ENCODE data around the gene NKIRAS2. TPM values are rescaled to one million over a fixed set of nuclear protein-coding genes. Genes with fewer than 3 reads are reported as not detected.
A peak's percentile ranks its signal among the peaks of the same experiment; 100 is the strongest.

NKIRAS2 gene
- total and polyA plus RNA-seq, 2 of the 13 experiments (the other 11 are each of a cell fraction or from before 2014, with no cell fraction given), result 27.9 to 42.0 TPM

DNA sequence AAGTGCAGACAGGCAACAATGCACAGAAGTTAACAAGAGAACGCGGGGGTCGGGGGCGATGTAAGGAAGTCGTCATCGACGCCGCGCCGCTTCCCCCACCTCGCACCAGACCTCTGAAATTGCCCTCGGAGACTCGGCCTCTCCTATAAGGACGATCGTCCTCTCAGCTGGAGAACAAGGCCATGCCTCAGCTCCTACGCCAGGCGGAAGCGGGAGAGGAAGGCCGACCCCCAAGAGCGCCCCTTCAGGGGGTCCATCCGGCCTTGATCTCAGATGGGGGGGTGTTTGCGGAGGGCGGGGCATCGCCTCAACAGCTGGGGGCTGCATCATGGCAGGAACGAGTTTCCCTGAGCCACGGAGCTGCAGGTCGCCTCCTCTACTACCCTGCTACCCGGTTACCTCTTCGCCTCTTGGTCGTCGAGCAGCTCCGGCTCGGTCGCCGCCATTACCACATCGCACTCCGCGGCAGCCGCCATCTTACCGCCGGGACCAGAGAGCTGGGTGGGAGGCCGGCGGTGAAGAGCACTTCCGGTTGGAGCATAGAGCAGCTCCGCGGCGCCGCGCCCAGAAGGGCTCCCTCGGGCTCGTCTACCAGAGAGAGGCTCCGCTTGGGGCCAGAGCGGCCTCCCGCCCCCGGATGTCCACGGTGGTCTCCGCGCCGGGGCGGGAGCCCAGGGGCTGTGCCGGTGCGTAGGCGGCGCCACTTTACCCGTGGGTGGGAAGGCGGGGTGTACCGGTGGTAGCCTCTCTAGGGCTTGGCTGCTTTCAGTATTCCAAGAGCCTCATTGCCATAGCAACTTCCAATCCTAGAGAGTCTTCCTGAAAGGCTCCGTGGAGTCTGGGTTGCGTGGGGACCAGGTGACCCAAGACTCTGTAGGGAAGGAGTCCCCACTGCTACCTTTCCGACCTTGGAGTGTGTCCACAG, 2.7 kb upstream of the NKIRAS2 start, which contains the start of gene DNAJC7 (continued):
- TF ChIP-seq ZMYM2 (CRISPR knock-in tag; IDR thresholded peaks at IDR 0.05), result peak; percentile 68; the same call in 1 of the 2 replicates
- TF ChIP-seq NCOA2 (CRISPR knock-in tag; IDR thresholded peaks at IDR 0.05), result peak; percentile 61
- TF ChIP-seq SATB2 (CRISPR knock-in tag; IDR thresholded peaks at IDR 0.05), result 0 out of 2 replicates have a peak, but pooled peaks have one; percentile 57
- peak; percentile 34; the same call in 1 of the 2 replicates for TF ChIP-seq ZNF749 (CRISPR knock-in tag; IDR thresholded peaks at IDR 0.05; ENCODE audit: borderline replicate concordance)
- TF ChIP-seq NR2C2 (CRISPR knock-in tag; IDR thresholded peaks at IDR 0.05; ENCODE audit: borderline replicate concordance), result peak; percentile 89
- TF ChIP-seq, protein P1, sequence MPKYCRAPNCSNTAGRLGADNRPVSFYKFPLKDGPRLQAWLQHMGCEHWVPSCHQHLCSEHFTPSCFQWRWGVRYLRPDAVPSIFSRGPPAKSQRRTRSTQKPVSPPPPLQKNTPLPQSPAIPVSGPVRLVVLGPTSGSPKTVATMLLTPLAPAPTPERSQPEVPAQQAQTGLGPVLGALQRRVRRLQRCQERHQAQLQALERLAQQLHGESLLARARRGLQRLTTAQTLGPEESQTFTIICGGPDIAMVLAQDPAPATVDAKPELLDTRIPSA (CRISPR knock-in tag; IDR thresholded peaks at IDR 0.05; ENCODE audit: borderline replicate concordance), result peak; percentile 45; the same call in 1 of the 2 replicates
- peak; percentile 68 for TF ChIP-seq U2AF1 (optimal IDR thresholded peaks at IDR 0.05; ENCODE audit: low read depth, low read length)
- no peak for TF ChIP-seq SRSF9 (IDR thresholded peaks at IDR 0.05; ENCODE audit: borderline replicate concordance, insufficient read depth, low read depth, low read length, poor library complexity, severe bottlenecking)
- TF ChIP-seq, protein P2, sequence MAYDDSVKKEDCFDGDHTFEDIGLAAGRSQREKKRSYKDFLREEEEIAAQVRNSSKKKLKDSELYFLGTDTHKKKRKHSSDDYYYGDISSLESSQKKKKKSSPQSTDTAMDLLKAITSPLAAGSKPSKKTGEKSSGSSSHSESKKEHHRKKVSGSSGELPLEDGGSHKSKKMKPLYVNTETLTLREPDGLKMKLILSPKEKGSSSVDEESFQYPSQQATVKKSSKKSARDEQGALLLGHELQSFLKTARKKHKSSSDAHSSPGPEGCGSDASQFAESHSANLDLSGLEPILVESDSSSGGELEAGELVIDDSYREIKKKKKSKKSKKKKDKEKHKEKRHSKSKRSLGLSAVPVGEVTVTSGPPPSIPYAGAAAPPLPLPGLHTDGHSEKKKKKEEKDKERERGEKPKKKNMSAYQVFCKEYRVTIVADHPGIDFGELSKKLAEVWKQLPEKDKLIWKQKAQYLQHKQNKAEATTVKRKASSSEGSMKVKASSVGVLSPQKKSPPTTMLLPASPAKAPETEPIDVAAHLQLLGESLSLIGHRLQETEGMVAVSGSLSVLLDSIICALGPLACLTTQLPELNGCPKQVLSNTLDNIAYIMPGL (CRISPR knock-in tag; IDR thresholded peaks at IDR 0.05; ENCODE audit: borderline replicate concordance in 1 of 2, low read depth in 1 of 2), result peak; percentile 95 to 96; a peak in 3 of 4 replicates
- peak; percentile 92 for TF ChIP-seq ZMAT3 (CRISPR knock-in tag; conservative IDR thresholded peaks at IDR 0.05)
- TF ChIP-seq ZNF883 (CRISPR knock-in tag; IDR thresholded peaks at IDR 0.05; ENCODE audit: not compliant biosample characterization), result peak; percentile 31
- TF ChIP-seq, protein P3, sequence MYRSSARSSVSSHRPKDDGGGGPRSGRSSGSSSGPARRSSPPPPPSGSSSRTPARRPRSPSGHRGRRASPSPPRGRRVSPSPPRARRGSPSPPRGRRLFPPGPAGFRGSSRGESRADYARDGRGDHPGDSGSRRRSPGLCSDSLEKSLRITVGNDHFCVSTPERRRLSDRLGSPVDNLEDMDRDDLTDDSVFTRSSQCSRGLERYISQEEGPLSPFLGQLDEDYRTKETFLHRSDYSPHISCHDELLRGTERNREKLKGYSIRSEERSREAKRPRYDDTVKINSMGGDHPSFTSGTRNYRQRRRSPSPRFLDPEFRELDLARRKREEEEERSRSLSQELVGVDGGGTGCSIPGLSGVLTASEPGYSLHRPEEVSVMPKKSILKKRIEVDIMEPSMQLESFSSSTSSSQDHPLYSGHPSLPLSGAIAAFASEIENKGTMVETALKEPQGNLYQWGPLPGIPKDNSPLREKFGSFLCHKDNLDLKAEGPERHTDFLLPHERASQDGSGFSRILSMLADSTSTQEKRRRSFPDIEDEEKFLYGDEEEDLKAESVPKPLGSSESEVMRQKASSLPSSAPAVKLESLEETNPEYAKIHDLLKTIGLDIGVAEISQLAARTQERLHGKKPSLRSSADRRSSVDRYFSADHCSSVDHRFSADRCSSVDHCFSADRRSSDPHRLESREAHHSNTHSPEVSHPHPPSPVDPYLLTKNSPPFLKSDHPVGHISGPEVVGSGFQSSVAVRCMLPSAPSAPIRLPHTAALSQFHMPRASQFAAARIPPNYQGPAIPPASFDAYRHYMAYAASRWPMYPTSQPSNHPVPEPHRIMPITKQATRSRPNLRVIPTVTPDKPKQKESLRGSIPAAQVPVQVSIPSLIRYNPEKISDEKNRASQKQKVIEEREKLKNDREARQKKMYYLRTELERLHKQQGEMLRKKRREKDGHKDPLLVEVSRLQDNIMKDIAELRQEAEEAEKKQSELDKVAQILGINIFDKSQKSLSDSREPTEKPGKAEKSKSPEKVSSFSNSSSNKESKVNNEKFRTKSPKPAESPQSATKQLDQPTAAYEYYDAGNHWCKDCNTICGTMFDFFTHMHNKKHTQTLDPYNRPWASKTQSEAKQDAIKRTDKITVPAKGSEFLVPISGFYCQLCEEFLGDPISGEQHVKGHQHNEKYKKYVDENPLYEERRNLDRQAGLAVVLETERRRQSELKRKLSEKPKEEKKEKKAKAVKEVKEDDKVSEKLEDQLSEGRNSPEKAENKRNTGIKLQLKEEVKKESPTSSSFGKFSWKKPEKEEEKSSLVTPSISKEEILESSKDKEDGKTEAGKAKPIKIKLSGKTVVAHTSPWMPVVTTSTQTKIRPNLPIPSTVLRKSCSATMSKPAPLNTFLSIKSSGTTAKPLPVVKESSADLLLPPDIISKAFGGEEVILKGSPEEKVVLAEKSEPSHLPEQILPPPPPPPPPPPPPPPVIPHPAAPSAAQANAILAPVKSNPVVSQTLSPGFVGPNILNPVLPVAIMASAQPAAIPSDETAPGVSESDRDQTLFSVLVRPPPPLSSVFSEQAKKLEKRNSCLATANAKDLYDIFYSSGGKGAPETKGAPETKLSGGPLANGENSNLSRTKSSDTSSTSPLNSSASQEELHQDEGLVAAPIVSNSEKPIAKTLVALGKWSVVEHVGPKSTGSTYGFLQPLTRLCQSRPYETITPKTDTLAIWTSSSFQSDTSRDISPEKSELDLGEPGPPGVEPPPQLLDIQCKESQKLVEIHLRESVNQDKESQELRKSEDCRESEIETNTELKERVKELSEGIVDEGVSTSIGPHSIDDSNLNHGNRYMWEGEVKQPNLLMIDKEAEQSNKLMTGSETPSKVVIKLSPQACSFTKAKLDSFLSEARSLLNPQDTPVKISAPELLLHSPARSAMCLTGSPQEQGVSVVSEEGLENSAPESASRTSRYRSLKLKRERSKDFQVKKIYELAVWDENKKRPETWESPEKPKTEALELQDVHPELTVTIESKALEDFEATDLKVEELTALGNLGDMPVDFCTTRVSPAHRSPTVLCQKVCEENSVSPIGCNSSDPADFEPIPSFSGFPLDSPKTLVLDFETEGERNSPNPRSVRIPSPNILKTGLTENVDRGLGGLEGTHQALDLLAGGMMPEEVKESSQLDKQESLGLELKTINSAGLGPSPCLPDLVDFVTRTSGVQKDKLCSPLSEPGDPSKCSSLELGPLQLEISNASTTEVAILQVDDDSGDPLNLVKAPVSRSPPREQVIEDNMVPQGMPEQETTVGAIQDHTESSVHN (CRISPR knock-in tag; IDR thresholded peaks at IDR 0.05), result peak; percentile 68; the same call in 1 of the 2 replicates
- TF ChIP-seq, protein P4, sequence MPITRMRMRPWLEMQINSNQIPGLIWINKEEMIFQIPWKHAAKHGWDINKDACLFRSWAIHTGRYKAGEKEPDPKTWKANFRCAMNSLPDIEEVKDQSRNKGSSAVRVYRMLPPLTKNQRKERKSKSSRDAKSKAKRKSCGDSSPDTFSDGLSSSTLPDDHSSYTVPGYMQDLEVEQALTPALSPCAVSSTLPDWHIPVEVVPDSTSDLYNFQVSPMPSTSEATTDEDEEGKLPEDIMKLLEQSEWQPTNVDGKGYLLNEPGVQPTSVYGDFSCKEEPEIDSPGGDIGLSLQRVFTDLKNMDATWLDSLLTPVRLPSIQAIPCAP (CRISPR knock-in tag; IDR thresholded peaks at IDR 0.05; ENCODE audit: low read depth), result 0 out of 2 replicates have a peak, but pooled peaks have one; percentile 77
- TF ChIP-seq KMT2B (CRISPR knock-in tag; IDR thresholded peaks at IDR 0.05), result peak; percentile 95
- no peak; the same call in 1 of the 2 replicates for TF ChIP-seq SMAD9 (CRISPR knock-in tag; IDR thresholded peaks at IDR 0.05)

Data from HepG2 (cell line).